Measurements from ENCODE around the gene MYPOP.

DNA sequence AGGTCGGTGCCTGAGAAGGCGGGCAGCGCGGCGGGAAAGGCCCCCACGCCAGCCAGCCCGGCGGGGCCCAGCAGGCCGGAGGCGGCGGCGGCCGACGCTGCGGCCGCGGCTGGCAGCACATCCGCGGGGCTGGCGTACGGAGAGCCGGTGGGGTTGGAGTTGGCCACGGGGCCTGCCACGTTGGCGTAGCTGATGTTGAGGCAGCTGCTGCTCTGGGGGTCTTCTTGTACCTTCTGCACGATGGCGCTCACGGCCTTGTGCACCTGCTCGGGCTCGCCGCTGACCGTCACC lies 38.0 kb upstream of the MYPOP start:
- TF ChIP-seq ADNP (tag; IDR thresholded peaks at IDR 0.05) (no peak), ETS2 (tag; IDR thresholded peaks at IDR 0.05; ENCODE audit: borderline replicate concordance, poor library complexity, severe bottlenecking) (no peak), JUNB (CRISPR knock-in tag; conservative IDR thresholded peaks at IDR 0.05) (no peak), RERE (CRISPR knock-in tag; IDR thresholded peaks at IDR 0.05; ENCODE audit: borderline replicate concordance) (no peak), POLR2AphosphoS5 (IDR thresholded peaks at IDR 0.05; ENCODE audit: control insufficient read depth, insufficient read depth, low read depth, low read length) (no peak)
